GM12878 (cell line): ENCODE results near the gene IGFALS. TPM values are rescaled to one million over a fixed set of nuclear protein-coding genes. Genes with fewer than 3 reads are reported as not detected.

Experiments
- ATAC-seq: fragments of 200-7000 bp; cut with Tn5 transposase; 3 replicates; pipeline ENCODE4 v1.9.1; 2020; ENCODE audit warnings: mild to moderate bottlenecking, moderate library complexity
- BruUV-seq: library from RNA; stranded (reverse); fragments of 400-500 nt; replicated peaks from 2 replicates; lab custom pipeline; 2021; lab: Mats Ljungman, UMichigan
- CTCF ChIA-PET: fragments of 300-600 bp; sonication (Branson Sonifier 250); formaldehyde crosslinking; extraction: SDS; loops from one replicate; lab custom pipeline; 2021; ENCODE audit warnings: inconsistent platforms; lab: Yijun Ruan, JAX
- POLR2A ChIA-PET: fragments of 350-600 bp; formaldehyde crosslinking; extraction: SDS; loops from one replicate; lab custom pipeline; 2021; ENCODE audit warnings: inconsistent platforms; lab: Charles Lee
- RAD21 ChIA-PET: fragments of 300-600 bp; sonication (Branson Sonifier 250); formaldehyde crosslinking; loops from one replicate; lab custom pipeline; 2023; ENCODE audit warnings: antibody characterized with exemption; ENCODE audit not compliant: unreplicated experiment; lab: Charles Lee
- SMC1A ChIA-PET: fragments of 300-600 bp; sonication (Branson Sonifier 250); formaldehyde crosslinking; loops from one replicate; lab custom pipeline; 2023; ENCODE audit not compliant: unreplicated experiment, uncharacterized antibody; lab: Charles Lee
- DNase-seq: peaks from one replicate; pipeline ENCODE4 v3.0.0-alpha.2; 2011; ENCODE audit warnings: low read depth, low spot score
- FAIRE-seq: peaks from 3 replicates; lab custom pipeline; 2011; peaks lifted over from hg19 to GRCh38; lab: Jason Lieb, UNC
- H2AFZ ChIP-seq: 2 replicates; pipeline ENCODE4 v1.6.0; 2011; ENCODE audit warnings: low read depth, low read length, control low read depth; ENCODE audit not compliant: control insufficient read depth
- H3K27ac ChIP-seq: 2 replicates; pipeline ENCODE4 v1.5.1; 2011; ENCODE audit warnings: control low read depth; ENCODE audit not compliant: control insufficient read depth, insufficient read depth
- H3K27me3 ChIP-seq, 2 experiments: replicated peaks in 1 of 2; 2 replicates each; pipeline versions ENCODE4 v1.6.0 to v1.6.1; 2011; ENCODE audit warnings: low read length in 1 of 2; ENCODE audit not compliant: control insufficient read depth in 2 of 2, insufficient read depth in 2 of 2
- H3K36me3 ChIP-seq, 2 experiments: 2 replicates each; pipeline ENCODE4 v1.5.1; 2011; ENCODE audit warnings: low read length in 1 of 2; ENCODE audit not compliant: control insufficient read depth in 2 of 2, insufficient read depth in 2 of 2
- H3K4me1 ChIP-seq: 2 replicates; pipeline ENCODE4 v1.6.1; 2011; ENCODE audit warnings: mild to moderate bottlenecking, low read length, moderate library complexity, mixed read lengths; ENCODE audit not compliant: control insufficient read depth, insufficient read depth
- H3K4me2 ChIP-seq: 2 replicates; pipeline ENCODE4 v1.6.0; 2011; ENCODE audit warnings: control low read depth; ENCODE audit not compliant: control insufficient read depth, insufficient read depth
- H3K4me3 ChIP-seq: fragments of 200-600 bp; sonication (generic); 2 replicates; pipeline ENCODE4 v1.5.1; 2016
- H3K79me2 ChIP-seq: 2 replicates; pipeline ENCODE4 v1.6.0; 2011; ENCODE audit warnings: low read length; ENCODE audit not compliant: control insufficient read depth, insufficient read depth
- H3K9ac ChIP-seq: 2 replicates; pipeline ENCODE4 v1.8.0; 2011; ENCODE audit warnings: low read length, control low read depth, mixed read lengths; ENCODE audit not compliant: control insufficient read depth, insufficient read depth
- H3K9me3 ChIP-seq: replicated peaks from 3 replicates; pipeline ENCODE4 v1.5.1; 2011; ENCODE audit warnings: mild to moderate bottlenecking, low read length; ENCODE audit not compliant: control insufficient read depth, insufficient read depth
- H4K20me1 ChIP-seq: 2 replicates; pipeline ENCODE4 v1.6.0; 2011; ENCODE audit not compliant: control insufficient read depth, insufficient read depth
- GATAD2B ChIP-seq: fragments of 450-650 bp; conservative IDR thresholded peaks from 2 replicates; pipeline ENCODE4 v1.6.1; 2017; ENCODE audit warnings: low read depth, mild to moderate bottlenecking, moderate library complexity
- HCFC1 ChIP-seq: fragments of 150-350 bp; IDR thresholded peaks from 2 replicates; pipeline ENCODE4 v1.6.1; 2014; ENCODE audit warnings: low read length
- HDGF ChIP-seq: fragments of 450-650 bp; IDR thresholded peaks from 2 replicates; pipeline ENCODE4 v1.6.1; 2016; ENCODE audit warnings: antibody characterized with exemption
- KAT2A ChIP-seq: conservative IDR thresholded peaks from 2 replicates; pipeline ENCODE4 v1.6.1; 2011; ENCODE audit warnings: low read depth, low read length; ENCODE audit not compliant: control insufficient read depth
- MTA3 ChIP-seq: IDR thresholded peaks from 2 replicates; pipeline ENCODE4 v1.6.1; 2012; ENCODE audit warnings: low read length, inconsistent platforms, borderline replicate concordance
- PKNOX1 ChIP-seq: fragments of 450-650 bp; IDR thresholded peaks from 2 replicates; pipeline ENCODE4 v1.6.1; 2016; ENCODE audit warnings: mild to moderate bottlenecking
- TARDBP ChIP-seq: IDR thresholded peaks from 2 replicates; pipeline ENCODE4 v1.6.1; 2016; ENCODE audit warnings: borderline replicate concordance
- TCF3 ChIP-seq: IDR thresholded peaks from 2 replicates; pipeline ENCODE4 v1.6.1; 2012; ENCODE audit warnings: low read depth, mild to moderate bottlenecking, low read length, borderline replicate concordance; ENCODE audit not compliant: insufficient read depth
- ZBTB33 ChIP-seq: fragments of 450-650 bp; IDR thresholded peaks from 2 replicates; pipeline ENCODE4 v1.6.1; 2017; ENCODE audit warnings: mild to moderate bottlenecking
- ZNF217 ChIP-seq: fragments of 450-650 bp; IDR thresholded peaks from 2 replicates; pipeline ENCODE4 v1.6.1; 2017; ENCODE audit warnings: antibody characterized with exemption, mild to moderate bottlenecking
- ZNF24 ChIP-seq: fragments of 450-650 bp; IDR thresholded peaks from 2 replicates; pipeline ENCODE4 v1.6.1; 2017; ENCODE audit warnings: antibody characterized with exemption, mild to moderate bottlenecking
- WGBS: methylation state at CpG from one replicate; pipeline ENCODE4 v1.1.6; 2016; ENCODE audit warnings: low lambda C conversion rate; ENCODE audit not compliant: insufficient replicate concordance, insufficient coverage; ENCODE audit errors: missing lambda C conversion rate; 5-methylcytosine and 5-hydroxymethylcytosine counted together
- in situ Hi-C: fragments of 300-500 bp; cut with MboI; formaldehyde crosslinking; loops from 9 replicates; pipeline ENCODE4 v1.14.3; 2018; ENCODE audit warnings: mixed read lengths
- intact Hi-C: fragments of 100-400 bp; cut with micrococcal nuclease; formaldehyde crosslinking; loops from one replicate; pipeline ENCODE4 v1.14.2; 2022; ENCODE audit not compliant: unreplicated experiment
- polyA plus RNA-seq, 11 experiments: library from polyadenylated mRNA; depleted of rRNA in 4 of 11; unstranded in 6 of 11; stranded (reverse) in 5 of 11; fragments of >200 nt; fragmentation: Nextera tagmentation in 4 of 11; fragmentation: Illumina TruSeq in 1 of 11; extraction: Ambion mirVana in 4 of 11; extraction: Trizol in 1 of 11; gene quantifications; 1 replicate in 1 of 11; 2 replicates in 10 of 11; pipeline versions ENCODE4 v1.2.1 to v1.2.3, GENCODE V29; 2011 to 2016; ENCODE audit warnings: inconsistent platforms in 2 of 11, missing spikeins in 2 of 11, low read depth in 1 of 11
- total RNA-seq, 4 experiments: library from RNA; depleted of rRNA in 3 of 4; stranded (reverse); fragments of >200 nt in 3 of 4; fragmentation: Illumina TruSeq in 1 of 4; extraction: Trizol in 1 of 4; gene quantifications; 2 replicates each; pipeline versions ENCODE4 v1.2.1 to v1.2.3, GENCODE V29; 2013 to 2021
- TF ChIP-seq, protein P1 (sequence below): fragments of 450-650 bp; IDR thresholded peaks from 2 replicates; pipeline ENCODE4 v1.6.1; 2017; ENCODE audit warnings: low read depth, mild to moderate bottlenecking, moderate library complexity

The IGFALS gene
- total and polyA plus RNA-seq, 10 of the 15 experiments (the other 5 are each of a cell fraction or from before 2014, with no cell fraction given) = 0.04 to 0.11 TPM; not detected in 8

DNA sequence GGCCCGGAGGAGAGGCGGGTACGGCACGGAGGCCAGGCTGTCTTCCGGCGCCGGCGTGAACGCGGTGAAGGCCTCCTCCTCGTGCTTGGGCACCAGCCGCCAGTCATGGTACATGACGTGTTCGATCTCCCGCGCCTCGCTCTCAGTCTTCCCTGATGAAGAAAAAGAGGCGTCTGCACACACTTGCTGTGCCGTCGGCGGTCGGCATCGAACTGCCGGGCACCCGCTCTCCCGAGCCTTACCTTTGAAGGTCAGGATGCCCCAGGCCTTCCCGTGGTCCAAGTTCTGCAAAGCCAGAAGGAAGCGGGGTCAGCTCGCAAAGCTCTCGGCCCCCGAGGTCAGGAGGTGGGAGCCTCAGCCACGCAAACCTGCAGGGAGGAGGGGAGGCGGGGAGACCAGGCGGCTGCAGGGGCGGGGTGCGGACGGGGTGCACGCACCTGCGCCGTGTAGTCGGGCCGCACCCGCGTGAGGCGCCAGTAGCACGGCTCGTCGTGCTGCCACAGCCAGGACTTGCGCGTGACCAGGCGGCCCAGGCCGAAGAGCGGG, 21.1 kb downstream of the IGFALS start, which contains the start of gene EME2:
TSS of gene EME2 (plus strand) at position 449 of the 546 bp plus-strand sequence. CDS start 418 bp downstream, outside the sequence.
- peak within 1 kb of the TSS; percentile 89 for H3K27ac ChIP-seq
- TF ChIP-seq HDGF = 0 out of 2 replicates have a peak, but pooled peaks have one; percentile 5
- TF ChIP-seq TCF3 = 0 out of 2 replicates have a peak, but pooled peaks have one; percentile 1
- TF ChIP-seq ZNF24 = no peak
- TF ChIP-seq PKNOX1 = peak; percentile 28; the same call in 1 of the 2 replicates
- TF ChIP-seq ZBTB33 = no peak
- TF ChIP-seq TARDBP = no peak
- TF ChIP-seq GATAD2B = no peak
- no peak for TF ChIP-seq MTA3
- TF ChIP-seq ZNF217 = no peak
- no peak for TF ChIP-seq KAT2A
- no peak for TF ChIP-seq HCFC1
- TF ChIP-seq, protein P1, sequence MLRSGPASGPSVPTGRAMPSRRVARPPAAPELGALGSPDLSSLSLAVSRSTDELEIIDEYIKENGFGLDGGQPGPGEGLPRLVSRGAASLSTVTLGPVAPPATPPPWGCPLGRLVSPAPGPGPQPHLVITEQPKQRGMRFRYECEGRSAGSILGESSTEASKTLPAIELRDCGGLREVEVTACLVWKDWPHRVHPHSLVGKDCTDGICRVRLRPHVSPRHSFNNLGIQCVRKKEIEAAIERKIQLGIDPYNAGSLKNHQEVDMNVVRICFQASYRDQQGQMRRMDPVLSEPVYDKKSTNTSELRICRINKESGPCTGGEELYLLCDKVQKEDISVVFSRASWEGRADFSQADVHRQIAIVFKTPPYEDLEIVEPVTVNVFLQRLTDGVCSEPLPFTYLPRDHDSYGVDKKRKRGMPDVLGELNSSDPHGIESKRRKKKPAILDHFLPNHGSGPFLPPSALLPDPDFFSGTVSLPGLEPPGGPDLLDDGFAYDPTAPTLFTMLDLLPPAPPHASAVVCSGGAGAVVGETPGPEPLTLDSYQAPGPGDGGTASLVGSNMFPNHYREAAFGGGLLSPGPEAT = no peak
- TF ChIP-seq, all 136 proteins: peak for 3
- Histone ChIP-seq H3K4me1 (peaks cover 15% of the 10 kb centered on the region), H3K9me3 (no peaks in the 10 kb centered on the region), H3K36me3 (peaks cover 0 to 20% of the 10 kb centered on the region in 2 experiments; a peak in 3 of 4 replicates), H4K20me1 (no peaks in the 10 kb centered on the region), H3K4me3 (peak within 1 kb of the TSS; percentile 100), H3K27me3 (no peaks in the 10 kb centered on the region), H2AFZ (peak within 1 kb of the TSS; percentile 81), H3K4me2 (peak within 1 kb of the TSS; percentile 94), H3K79me2 (peaks cover 43% of the 10 kb centered on the region), H3K9ac (peak within 1 kb of the TSS; percentile 78)
- WGBS = 2% methylated on average over 52 of the region's 53 CpGs
- ATAC-seq (peak; percentile 12), FAIRE-seq (peak; percentile 59), DNase-seq (no peak)
- ChIA-PET RAD21 (interaction anchor here (1.2 to 3.1 kb wide), 2 partner anchors 10 to 94 kb away, joined by 3 to 22 read pairs; partner anchors contain the start of genes JPT2, NUBP2 and SPSB3), SMC1A (interaction anchor here (0.9 to 1.2 kb wide), 2 partner anchors 10 kb away, joined by 3 to 4 read pairs; partner anchors contain the start of genes NUBP2 and SPSB3), POLR2A (interaction anchor here (0.6 to 5.8 kb wide), 4 partner anchors 10 to 1136 kb away, joined by 3 to 39 read pairs (median 4); partner anchors contain the start of genes METTL26, NUBP2 and SPSB3), CTCF (interaction anchor here (0.8 to 1.9 kb wide), 3 partner anchors 9 to 66 kb away, joined by 3 to 12 read pairs (median 4); partner anchors contain the start of genes MAPK8IP3, NUBP2 and SPSB3)
- no TSS peak for BruUV-seq
- intact Hi-C loops = loop anchor here (5.0 kb wide), 1 partner anchor 65 kb away; the partner anchor contains the start of gene MAPK8IP3
- in situ Hi-C loops = loop anchor here (5.0 kb wide), 1 partner anchor 60 kb away; no protein-coding TSS in a partner anchor
